GM19240 (cell line): ENCODE data around the gene FITM1.
A peak's percentile ranks its signal among the peaks of the same experiment; 100 is the strongest.
"Not testable (repeated sequence)": the region's sequence is repeated elsewhere in the genome, so short reads cannot be mapped to it uniquely, and the experiment has no call there.

Experiments used
- DNase-seq: peaks from one replicate; pipeline ENCODE4 v3.0.0; 2011; ENCODE audit warnings: low spot score; ENCODE audit not compliant: insufficient read length

The FITM1 gene

DNA sequence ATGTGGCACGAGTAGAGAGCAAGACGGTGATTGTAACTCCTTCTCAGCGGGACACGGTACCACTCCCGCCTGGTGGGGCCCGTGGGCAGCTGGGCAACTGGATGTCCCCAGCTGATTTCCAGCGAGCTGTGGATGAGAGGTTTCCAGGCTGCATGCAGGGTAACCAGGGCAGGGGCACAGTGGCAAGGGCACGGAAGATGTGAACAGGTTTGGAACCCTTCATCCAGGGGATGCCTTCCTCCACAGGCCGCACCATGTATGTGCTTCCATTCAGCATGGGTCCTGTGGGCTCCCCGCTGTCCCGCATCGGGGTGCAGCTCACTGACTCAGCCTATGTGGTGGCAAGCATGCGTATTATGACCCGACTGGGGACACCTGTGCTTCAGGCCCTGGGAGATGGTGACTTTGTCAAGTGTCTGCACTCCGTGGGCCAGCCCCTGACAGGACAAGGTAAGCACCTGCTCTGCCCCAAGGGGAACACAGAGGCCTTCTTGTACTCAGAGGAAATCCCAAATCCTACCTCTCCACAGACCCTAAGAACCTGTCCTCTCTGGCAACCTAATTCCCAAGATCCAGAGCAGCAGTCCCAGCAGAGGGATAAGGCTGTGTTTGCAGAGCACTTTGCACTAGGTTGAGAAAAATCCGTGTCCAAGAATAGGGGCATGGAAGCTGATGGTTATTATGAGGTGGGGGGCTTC lies 32.1 kb upstream of the FITM1 start:
- DNase-seq, result no peak

DNA sequence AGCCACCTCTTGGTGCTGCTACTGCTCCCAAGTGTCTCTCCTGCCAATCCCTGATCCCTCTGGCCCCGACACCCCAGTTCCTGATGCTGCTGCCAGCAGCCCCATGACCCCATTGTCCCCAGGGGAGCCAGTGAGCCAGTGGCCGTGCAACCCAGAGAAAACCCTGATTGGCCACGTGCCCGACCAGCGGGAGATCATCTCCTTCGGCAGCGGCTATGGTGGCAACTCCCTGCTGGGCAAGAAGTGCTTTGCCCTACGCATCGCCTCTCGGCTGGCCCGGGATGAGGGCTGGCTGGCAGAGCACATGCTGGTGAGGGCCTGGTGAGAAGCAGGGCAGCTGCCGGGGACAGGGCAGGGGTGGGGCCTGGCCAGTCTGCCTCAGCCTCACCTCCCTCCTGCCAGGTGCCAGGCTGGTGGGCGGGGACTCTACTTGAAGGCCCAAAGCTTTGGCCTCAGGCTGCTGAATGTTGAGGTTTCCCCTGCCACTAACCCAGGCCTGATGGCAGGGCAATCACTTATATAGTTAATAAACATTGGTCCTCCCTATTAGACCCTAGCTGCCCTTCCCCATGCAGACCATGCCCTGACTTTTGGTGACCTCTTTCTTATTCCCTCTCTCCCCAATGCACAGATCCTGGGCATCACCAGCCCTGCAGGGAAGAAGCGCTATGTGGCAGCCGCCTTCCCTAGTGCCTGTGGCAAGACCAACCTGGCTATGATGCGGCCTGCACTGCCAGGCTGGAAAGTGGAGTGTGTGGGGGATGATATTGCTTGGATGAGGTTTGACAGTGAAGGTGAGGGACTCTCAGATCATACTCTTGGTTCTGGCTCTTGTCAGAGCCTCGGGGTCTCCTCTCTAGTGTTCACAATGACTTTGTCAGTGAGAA lies 31.3 kb upstream of the FITM1 start:
- DNase-seq, result no peak

DNA sequence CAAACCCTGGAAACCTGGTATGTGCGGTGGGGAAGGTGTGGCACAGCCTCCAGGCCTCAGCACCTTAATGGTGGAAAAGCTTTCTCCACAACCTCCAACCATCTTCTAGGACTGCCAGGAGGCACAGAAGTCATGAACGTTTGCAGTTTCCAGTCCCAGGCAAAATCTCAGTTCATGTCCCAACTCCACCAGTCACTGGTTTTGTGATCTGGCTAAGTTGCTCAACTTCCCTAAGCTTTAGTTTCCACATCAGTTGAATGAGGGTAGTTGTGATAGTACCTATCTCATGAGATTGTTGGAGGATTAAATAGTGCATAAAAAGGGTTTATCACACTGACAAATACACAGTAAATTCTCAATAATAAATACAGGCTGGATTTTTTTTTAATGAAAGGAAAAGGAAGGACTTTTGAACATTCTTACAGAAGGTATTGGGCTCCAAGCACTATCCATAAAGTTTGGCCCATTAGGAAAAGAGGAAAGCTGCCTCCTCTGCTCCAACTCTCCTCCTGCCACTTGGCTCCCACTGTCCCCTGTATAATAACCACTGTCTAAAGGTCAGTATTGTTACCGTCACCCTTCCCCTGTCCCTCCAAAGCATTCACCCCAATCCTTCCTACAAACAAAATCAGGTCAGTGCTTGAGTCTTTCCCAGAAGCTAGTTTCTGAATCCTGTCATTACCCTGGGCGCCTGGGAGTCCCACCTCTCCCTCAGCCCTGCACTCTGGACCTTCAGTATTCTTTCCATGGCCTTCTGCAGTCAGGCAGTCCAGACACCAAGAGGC lies 30.1 kb upstream of the FITM1 start:
- no peak for DNase-seq

DNA sequence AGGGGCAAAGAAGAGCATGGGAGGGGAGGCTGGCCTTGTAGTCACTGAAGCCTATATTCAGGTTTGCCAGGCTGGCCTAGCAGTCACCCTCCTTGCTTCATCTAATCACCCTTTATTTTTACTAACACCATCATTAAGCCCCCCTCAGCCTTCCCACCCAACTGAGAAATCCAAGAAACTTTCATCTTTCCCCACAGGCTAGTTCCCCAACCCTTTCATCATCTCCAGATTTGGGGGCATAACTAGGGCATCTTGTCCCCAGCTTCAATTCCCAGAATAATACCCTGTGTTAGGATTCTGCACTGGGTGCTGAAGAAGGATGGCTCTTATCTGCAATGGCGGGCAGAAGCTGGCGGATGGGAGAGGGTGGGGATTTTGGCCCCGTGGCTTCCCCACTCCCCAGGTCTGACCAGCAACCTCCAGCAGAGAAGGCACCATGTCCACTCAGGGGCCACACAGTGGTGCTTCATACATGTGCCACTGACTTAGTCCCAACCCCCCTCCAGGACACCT lies 29.4 kb upstream of the FITM1 start:
- no peak for DNase-seq

DNA sequence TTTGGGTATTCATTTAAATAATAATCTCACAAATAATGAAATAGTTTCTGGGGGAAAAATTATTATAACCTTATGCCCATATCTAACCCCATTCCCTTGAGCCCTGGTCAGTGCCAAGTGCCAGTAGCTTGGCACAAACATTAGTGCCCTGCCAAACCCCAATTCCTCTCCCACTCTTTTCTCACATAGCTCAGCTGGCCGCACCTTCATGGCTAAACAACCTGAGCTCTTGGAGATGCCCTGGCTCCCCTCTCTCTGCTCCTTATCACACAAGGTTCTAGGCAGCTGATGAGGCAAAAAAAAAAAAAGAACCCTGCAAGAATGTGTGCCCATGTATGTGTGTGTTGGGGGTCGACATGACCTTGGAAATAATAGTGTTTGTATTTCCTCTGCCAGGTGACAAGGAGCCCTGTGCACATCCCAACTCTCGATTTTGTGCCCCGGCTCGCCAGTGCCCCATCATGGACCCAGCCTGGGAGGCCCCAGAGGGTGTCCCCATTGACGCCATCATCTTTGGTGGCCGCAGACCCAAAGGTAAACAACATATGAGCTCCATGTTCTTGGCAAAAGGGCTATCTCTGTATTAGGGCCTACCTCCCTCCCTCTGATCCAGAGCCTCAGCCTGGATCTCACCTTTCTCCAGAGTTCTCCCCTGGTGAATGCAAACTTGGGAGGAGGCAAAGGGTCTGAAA lies 28.0 kb upstream of the FITM1 start:
- DNase-seq, result no peak

DNA sequence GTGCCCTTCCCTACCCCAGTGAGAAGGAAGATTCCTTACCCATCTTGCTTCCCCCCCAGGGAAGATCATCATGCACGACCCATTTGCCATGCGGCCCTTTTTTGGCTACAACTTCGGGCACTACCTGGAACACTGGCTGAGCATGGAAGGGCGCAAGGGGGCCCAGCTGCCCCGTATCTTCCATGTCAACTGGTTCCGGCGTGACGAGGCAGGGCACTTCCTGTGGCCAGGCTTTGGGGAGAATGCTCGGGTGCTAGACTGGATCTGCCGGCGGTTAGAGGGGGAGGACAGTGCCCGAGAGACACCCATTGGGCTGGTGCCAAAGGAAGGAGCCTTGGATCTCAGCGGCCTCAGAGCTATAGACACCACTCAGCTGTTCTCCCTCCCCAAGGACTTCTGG lies 27.0 kb upstream of the FITM1 start:
- DNase-seq, result no peak

DNA sequence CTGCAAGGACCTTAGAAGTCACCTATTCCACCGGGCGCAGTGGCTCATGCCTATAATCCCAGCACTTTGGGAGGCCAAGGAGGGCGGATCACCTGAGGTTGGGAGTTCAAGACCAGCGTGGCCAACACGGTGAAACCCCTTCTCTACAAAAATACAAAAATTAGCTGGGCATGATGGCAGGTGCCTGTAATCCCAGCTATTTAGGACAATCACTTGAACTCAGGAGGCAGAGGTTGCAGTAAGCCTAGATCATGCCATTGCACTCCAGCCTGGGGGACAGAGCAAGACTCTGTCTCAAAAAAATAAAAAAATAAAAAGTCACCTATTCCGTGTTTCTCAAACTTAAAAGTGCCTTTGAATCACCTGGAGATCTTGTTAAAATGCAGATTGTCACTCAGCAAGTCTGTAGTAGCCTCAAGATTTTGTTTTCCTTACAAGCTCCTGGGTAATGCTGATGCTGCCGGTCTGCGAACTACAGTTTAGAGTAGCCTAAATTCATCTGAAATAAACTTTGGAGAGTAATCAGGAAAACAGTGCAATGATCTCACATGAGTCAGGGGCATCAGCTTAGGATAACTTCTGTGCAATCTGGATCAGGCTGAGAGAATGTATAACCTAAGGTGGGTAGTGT lies 24.7 kb upstream of the FITM1 start:
- DNase-seq, result not testable (repeated sequence)

DNA sequence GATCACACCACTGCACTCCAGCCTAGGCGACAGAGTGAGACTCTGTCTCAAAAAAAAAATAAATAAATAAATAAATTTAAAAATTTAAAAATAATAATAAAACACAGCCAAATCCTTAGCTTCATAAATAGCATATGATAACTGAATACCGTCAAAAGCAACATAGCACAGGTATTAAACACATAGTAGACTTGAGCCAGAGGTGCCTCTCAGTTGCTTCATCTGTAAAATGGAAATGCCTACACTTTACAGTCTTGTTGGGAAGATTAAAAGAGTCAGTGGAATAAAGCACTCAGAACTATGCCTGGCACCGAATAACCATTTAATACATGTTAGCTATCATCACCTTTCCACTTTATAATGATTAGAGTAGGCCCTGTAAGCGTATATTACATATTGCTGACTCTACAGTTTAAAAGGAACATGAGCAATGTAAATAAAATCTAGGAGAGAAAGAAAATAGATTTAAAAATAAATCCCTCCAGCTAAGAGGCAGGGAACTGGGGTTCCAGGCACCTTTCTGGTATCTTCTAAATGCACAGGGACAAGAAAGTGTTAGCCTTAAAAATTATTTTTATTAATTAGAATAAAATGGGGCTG lies 23.7 kb upstream of the FITM1 start:
- no peak for DNase-seq

DNA sequence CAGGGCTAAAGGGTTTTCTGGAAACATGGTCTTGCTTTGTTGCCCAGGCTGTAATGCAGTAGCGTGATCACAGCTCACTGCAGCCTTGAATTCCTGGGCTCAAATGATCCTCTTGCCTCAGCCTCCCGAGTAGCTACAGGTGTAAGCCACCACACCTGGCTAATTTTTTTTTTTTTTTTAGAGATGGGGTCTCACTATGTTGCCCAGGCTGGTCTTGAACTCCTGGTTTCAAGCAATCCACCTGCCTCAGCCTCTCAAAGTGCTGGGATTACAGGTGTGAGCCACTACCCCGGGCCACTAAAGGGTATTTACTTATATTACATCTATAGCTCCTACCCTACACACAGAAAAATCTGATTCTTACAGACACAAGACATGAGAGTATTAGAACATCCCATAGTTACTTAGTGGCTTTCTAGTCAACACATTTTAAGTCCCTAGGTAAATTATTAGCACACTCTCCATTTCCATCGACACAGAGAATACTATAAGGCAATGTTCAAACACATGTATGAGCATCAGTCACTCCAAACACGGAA lies 22.1 kb upstream of the FITM1 start:
- DNase-seq, result no peak

DNA sequence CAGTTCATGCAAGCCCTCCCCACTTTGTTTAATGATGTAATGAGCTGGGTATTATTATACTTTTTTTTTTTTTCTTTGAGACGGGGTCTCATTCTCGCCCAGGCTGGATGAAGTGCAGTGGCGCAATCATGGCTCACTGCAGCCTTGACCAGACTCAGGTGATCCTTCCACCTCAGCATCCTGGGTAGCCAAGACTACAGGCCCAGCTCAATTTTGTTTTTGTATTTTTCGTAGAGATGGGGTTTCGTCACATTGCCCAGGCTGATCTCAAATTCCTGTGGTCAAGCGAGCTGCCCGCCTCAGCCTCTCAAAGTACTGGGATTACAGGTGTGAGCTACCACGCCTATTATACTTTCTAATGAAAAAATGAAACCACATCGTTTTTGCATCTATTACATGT lies 20.4 kb upstream of the FITM1 start:
- no peak for DNase-seq

DNA sequence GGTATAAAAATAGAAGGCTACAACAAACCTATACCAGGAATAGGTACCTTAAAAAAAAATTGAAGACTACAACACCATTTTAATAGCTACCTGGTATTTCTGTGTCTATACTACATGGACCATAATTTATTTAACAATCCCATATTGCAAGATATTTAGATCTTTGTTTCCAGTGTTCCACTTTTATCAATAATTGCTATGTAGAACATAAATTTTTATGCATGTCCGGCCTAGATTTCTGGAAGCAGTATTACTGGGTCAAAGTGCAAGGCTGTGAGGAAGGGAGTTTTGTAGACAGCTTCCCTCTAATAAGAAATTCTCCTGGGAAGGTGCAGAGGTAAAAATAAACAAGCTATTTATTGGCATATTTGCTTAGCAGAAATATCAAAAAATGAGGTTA lies 19.9 kb upstream of the FITM1 start:
- DNase-seq, result no peak

DNA sequence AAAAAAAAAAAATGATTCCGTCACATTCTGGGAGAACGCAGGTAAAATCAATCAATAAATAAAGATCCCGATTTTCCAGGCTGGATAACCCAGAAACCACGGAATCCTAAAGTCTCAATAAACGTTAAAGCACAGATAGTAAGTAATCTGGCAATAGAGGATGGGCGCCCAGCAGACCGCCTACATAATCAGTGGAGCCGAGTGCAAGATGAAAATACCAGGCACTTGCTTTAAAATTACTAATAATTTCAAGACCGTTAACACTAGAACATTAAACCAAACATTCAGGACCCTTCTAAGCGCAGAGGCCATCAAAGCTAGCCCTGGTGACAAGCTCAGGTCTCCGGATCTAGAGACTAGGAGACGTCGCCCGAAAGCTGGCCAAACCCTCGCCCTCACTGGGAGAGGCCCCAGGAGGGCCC lies 17.1 kb upstream of the FITM1 start:
- no peak for DNase-seq

DNA sequence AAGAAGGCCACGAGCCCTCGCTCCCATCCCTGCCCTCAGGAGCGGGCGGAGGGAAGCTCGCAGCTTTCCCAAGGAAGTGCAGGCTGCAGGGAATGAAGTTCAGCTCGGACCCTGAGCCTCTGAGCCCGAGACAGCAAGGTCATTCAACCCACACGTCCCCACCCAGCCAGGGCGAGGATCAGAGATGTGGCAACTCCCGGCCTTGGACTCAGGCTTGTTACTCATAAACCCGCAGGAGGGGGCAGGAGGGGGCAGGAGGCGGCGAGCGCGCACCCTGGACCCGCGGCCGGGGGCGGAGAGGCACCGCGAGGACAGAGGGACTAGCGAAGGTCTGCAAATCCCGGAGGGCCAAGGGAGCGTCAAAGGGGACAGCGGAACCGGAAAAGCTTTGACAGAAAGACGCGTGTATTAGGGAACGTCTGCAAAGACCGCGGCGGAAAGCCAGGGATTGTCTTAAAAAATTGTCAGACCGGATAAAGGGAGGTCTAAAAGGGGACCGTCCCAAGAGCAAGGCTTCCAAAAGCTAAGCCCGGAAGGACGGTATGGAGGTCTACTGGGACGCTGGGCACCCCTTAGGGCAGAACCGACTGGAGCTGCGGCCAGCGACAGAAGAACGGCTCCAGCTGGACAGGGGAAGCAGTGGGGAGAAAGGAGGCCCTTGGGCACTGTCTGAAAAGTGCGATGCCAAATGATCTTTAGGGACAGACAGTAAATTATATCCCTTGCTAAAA lies 16.5 kb upstream of the FITM1 start:
- DNase-seq, result peak; percentile 46

DNA sequence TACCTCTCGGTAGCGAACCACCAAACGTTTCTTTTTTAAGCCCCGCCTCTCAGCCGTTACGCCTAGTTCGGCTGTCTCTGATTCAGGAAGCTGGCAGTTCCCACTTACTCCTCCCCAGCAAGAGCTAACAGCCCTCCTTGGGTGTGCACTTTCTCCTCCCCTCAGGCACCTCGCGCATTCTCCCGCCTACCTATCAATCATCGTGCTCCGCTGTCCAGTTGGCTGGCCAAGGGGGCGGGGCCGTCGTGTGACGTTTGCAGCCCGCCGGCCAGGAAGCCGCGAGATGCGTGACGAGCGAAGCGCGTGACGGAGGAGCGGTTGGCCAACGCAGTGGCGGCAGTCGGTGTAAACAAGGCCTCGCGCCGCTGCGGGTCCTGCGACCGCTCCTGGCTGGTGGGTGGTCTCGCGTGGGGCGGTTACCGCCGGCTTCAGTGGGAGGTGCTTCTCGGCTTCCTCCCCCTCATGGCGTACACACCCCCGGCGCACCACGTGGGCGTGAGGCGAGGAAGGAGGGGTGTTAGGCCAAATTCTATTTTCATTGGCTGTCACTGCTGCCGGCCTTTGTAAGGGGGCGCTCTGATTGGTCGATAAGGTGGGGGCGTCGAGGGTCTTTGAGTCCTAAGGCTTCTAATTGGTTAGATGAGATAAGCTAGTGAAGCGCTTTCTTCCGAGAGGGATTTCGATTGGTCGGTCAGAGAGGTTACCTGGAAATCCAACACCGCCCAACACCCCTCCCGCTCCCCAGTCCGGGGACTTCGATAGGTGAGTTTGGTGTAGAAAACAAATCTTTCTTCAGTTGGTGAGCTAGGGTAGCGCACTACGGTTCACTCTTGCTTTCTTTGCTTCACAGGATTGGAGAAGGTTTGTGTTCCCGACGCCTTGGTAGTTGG lies 15.7 kb upstream of the FITM1 start, which contains the start of the genes DCAF11 and NRL:
Gene DCAF11, plus strand, starts transcription at position 246 of the 890 bp plus-strand sequence. CDS start 818 bp downstream, outside the sequence.
Gene NRL, minus strand, starts transcription at position 418 of the 890 bp plus-strand sequence. CDS start 32,101 bp downstream, outside the sequence.
- peak; percentile 91 for DNase-seq

DNA sequence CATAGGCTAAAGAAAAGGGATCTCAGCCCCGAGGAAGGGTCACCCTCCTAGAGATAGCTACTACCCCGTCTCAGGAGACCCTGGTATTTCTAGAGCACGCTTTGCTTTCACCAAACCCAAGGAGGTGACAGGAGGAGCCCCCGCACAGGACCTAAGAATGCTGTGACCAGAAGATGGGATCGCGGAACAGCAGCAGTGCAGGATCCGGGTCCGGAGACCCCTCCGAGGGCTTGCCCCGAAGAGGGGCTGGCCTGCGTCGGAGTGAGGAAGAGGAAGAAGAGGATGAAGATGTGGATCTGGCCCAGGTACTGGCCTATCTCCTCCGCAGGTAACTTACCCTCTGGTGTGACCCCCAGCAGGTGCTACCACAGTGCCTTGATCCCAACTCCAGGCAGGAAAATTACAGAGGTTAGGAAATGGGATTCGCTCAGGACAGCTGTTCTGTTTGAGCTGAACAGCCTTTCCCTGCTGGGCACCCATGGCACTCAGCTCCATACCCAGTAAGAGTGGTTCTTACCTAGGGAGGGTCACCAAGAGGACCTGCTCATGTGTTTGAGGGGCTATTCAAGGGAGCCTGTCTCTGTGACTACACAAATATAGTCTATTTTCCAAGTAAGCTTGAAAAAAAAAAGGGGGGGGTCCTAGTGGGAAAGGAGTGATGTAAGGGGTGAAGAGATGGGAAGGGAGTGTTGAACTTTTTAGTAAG lies 14.9 kb upstream of the FITM1 start:
- DNase-seq, result no peak

DNA sequence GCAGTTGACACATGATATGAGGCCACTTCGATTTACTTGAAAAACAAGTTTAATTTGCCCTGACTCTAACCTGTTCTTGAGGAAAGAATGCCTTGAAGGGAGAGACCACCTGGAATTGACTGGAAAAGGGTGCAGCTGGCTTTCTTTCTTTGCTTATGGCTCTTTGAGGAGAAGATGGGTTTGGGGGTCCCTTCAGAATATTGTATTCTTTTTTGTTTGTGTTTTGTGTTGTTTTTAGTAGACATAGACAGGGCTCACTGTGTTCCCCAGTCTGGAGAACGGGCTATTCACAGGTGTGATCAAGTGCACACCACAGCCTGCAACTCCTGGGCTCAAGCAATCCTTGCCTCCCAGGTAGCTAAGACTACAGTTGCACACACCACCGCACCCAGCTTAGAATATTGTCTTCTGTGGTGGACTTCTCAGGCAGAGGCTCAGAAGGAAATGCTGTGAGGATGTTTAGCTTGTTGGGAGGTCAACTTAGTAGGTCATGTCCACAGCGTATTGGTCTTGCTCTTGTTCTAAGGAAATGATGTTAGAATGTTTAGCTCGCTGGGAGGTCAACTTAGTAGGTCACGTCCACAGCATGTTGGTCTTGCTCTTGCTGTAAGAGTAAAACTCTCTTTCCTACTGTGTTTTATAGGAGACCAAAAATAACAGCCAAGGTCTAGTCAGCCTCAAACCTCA lies 14.2 kb upstream of the FITM1 start:
- DNase-seq, result no peak

DNA sequence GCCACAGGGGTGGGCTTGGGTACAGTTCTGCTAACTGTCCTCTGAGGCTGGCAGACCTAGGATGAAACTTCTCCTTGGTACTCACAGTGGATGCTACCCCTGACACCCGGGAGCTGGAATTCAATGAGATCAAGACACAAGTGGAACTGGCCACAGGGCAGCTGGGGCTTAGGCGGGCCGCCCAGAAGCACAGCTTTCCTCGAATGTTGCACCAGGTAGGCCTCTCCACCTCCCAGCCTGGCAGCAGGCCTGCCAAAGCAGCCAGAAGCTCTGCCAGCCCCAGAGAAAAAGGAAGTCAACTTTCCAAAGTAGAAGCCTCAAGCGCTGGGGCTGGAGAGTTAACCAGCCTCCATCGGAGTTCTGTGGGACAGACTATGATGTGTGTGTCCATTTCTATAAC lies 13.3 kb upstream of the FITM1 start:
- no peak for DNase-seq
